Hepatic stellate cell (primary cell): ENCODE results near the gene ST6GALNAC6.

Experiments used
- DNase-seq: peaks from one replicate; pipeline ENCODE4 v3.0.0; 2011; ENCODE audit warnings: low spot score

The ST6GALNAC6 gene

DNA sequence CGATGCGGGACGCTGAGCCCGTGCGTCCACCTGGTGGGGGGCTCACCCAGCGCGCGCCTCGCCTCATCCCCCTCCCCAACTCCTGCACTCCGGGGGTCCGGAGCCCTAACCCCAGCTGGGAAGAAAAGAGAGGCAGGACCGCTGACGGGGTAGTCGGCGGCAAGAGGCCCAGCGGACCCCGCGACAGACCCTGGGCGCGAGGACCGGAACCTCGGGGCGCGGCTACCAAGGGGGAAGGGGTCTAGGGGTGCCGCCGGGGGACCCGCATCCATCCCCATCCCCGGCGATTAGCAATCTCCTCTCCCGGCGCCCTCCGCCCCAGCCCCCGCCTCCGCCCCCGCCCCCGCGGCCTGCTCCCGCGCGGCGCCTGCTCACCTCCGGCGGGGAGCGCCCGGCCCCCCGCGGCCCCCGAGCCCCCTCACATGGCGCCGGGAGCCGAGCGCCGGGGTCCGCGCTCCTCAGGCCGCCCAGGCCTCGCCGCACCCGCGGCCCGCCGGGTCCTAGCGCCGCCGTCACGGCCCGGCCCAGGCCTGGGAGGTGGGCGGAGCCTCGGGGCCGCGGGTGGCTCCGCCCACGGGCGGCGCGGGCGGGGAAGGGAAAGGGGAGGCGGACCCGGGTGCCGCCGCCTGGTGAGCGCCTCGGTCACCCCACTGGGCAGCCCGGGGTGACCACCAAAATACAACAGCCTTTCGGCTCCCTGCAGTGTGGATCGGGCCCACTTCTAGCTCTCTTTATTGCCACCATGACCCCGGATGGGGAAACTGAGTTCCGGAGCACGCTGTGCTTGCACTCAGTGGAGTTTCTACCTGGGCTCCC, at the start of gene ST6GALNAC6:
ST6GALNAC6 (minus strand) TSS at position 476 of the 816 bp plus-strand sequence. CDS start 1,622 bp downstream, outside the sequence.
- peak; percentile 89 for DNase-seq

- DNase-seq, result no peak
Measured at GRCh38 chr9:127947841-127948710, 48.7 kb upstream of the ST6GALNAC6 start.

DNA sequence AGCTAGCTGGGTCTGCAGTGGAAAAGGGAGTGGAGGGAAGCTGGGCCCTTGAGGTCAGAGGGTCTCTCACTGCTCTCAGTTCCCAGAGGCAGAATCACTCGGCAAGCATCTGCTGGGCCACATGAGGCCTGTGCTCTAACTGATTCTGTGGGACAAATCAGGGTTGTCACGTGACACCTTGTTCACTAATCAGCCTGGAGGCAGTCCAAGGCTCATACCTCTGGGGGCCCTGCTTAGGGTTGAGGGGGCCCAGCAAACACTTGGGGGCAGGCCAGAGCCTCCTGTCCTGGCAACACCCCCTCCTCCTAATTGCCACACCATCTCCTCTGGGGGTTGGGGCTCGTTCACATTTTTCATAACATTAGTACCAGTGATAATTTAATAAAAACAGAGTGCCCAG, 47.3 kb upstream of the ST6GALNAC6 start:
- DNase-seq, result no peak

- DNase-seq, result no peak
Measured at GRCh38 chr9:127945942-127946341, 46.5 kb upstream of the ST6GALNAC6 start.

- DNase-seq, result no peak
Measured at GRCh38 chr9:127945338-127945737, 45.9 kb upstream of the ST6GALNAC6 start.

- DNase-seq, result no peak
Measured at GRCh38 chr9:127944586-127945218, 45.3 kb upstream of the ST6GALNAC6 start.

- peak; percentile 91 for DNase-seq
Measured at GRCh38 chr9:127943731-127944144, 44.3 kb upstream of the ST6GALNAC6 start.

DNA sequence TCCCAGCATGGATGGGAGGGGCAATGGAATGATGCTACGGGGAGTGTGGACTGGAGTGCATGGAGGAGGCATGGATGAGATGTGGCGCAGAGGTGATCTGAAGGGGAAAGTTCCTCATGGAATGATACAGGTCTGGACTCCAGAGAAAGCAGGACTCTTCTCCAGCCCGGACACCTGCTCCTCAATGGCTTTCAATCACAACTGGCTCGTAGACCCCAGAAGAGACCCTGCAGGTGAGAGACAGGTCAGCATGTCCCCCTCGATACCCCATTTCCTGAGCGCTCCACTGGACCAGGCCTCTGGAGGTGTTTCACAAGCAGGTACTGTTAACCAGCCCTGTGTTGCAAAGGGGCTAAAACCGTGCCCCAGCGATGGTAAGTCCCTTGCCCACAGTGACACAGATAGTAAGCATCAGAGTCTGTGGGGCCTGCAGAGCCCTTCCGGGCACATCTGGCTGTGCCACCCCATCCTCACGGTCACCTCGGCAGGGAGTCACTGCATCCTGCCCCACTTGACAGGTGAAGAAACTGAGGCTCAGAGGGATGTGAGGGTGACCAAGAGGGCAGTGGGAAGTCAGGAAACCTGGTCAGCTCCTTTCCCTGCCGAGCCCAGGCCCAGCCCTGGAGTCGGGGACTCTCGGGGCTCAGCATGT, 43.7 kb upstream of the ST6GALNAC6 start:
- no peak for DNase-seq

- peak; percentile 78 for DNase-seq
Measured at GRCh38 chr9:127942216-127943010, 43.0 kb upstream of the ST6GALNAC6 start.

- no peak for DNase-seq
Measured at GRCh38 chr9:127941961-127942215, 42.5 kb upstream of the ST6GALNAC6 start.

GRCh38 chr9:127941062-127941960, 41.9 kb upstream of the ST6GALNAC6 start:
- DNase-seq, result no peak

GRCh38 chr9:127940593-127940992, 41.2 kb upstream of the ST6GALNAC6 start:
- no peak for DNase-seq

DNA sequence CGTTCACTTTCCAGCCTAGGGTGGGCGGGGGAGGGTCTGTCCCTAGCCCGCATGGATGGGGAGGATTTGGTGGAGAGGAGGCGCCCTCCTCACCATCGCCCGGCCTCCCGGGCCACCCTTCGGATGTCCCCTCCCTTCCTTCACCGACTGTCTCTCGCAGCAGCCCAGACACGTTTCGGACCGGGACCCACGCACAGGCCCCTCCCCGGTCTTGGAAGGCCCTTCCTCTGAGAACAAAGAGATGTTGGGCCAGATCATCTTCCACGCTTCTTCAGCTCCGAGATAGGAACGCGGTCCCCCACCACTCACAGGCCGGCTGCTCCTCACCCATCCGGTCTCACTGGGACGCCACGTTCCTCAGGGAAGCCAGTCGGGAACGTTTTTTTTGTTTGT, 38.9 kb upstream of the ST6GALNAC6 start:
- no peak for DNase-seq

GRCh38 chr9:127937388-127938297, 38.2 kb upstream of the ST6GALNAC6 start, which contains the start of gene DPM2:
DPM2 (minus strand) TSS chr9:127937854; CDS start chr9:127937820, 34 bp downstream.
- DNase-seq, result peak; percentile 95

DNA sequence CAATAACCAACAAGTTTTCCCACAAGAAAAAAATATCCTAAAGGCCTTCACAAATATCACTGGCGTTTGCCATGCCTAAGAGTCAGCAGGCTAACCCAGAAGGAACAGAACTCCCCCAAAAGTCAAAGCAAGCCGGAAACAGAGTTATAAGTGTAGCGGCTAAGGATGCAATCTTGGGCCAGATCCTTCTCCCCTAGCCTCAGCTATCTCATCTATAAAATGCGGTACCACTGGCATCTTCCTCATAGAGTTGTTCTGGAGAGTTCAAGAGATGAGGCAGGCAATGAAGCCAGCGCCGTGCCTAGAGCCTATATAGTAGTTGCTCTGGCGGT, 37.6 kb upstream of the ST6GALNAC6 start:
- DNase-seq, result peak; percentile 34

GRCh38 chr9:127936347-127936852, 37.0 kb upstream of the ST6GALNAC6 start:
- no peak for DNase-seq

DNA sequence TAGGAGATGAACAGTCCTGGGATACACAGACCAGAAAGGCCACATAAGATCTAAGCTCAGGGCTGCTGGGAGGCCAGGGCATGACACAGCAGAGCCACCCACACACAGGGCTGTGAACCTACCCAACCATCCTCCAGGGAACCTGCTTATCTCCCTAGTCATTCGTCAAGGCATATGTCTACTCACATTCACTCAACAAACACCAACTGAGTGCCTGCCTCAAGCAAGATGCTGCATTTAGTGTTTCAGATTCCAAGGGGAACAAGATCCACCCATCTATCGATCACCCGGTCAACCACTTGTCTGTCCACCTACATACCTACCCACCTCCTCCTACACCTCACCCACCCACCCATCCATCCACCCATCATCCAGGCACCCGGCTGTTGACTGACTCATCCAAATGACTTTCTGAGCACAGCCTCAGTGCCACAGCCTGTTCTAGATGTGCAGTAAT, 36.4 kb upstream of the ST6GALNAC6 start:
- no peak for DNase-seq

DNA sequence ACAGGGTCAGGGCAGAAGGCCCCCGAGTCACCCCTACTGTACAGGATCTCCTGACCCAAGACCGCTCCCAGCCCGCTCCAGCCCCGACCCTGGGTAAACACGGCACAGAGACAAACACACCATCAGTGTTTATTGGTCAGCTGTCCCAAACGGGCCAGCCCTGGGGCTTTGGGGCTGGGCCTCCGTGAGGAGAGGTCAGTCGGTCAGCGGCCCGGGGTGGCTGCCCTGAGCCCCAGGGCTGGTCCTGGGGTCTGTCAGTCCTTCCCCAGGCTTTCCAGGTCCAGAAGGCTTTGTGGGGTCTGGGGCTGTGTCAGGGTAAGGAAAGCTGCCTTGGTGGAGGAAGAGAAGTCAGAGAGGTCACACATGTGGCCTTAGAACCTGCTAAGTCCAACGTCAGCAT, 35.6 kb upstream of the ST6GALNAC6 start:
- no peak for DNase-seq

- no peak for DNase-seq
Measured at GRCh38 chr9:127934248-127934647, 34.8 kb upstream of the ST6GALNAC6 start.
